ENCODE data around the gene RTRAF. TPM values are rescaled to one million over a fixed set of nuclear protein-coding genes. Genes with fewer than 3 reads are reported as not detected.

The RTRAF gene
- total and polyA plus RNA-seq, 2 experiments from 2014 or later = 150 to 729 TPM

DNA sequence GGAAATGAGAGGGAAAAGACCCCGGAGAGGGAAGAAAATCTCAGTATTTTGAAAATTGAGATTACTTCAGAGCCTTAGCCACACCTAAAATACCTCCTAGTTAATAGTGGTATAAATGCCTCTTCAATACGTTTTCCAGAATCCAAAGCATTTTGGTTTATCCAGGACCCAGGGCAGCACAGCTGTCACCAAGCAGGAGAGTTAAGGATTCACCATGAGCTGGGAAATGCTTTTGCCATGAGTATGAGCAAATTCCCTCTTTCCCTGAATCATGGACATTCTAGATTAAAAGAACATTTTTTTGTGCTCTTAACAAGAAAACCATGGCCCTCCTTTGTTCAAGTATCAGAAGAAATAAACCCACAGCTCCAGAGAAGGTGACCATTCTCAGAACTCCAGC is 21.8 kb upstream of the RTRAF start (continued):
- TF ChIP-seq ZNF462 (CRISPR knock-in tag; IDR thresholded peaks at IDR 0.05) (no peak), EZH2phosphoT487 (IDR thresholded peaks at IDR 0.05; ENCODE audit: unreplicated experiment) (no peak), NANOG (IDR thresholded peaks at IDR 0.05; ENCODE audit: borderline replicate concordance) (no peak)

DNA sequence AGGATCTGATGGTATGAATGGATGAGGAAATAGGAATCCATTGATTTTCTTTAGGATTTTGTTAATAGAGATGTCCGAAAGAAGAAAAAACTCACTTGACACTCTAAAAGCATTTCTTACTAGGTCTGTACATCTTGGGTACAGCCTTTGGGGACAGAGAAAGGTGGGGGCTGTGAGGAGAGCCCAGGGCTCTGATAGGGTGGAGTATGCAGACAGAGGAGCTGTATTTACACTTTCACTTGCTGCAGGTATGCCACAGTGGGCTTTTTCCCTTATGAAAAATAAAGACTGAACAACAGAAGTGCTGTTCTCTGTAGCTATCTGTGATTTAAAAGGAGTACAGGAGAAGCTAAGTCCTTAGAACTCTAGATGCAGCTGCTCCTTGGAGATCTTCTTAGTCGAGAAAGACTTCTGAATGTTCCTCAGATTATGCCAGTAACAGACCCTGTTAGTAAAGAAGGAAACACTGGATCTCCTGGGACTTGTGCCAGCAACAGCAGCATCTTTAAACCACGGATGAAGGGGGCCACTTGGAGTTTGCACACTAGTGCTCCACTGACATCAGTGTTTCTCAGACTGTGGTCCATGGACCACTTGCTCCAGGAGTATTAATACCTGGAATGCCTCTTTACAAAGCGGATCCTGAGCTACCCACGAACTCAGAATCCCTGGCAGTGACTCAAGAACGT is 19.4 kb upstream of the RTRAF start:
- H3K27me3 ChIP-seq (ENCODE audit: insufficient read depth) = no peaks in the 10 kb centered on the region
- Mint-ChIP-seq H3K4me1 (no peaks in the 10 kb centered on the region), H3K27ac (no peak overlapping the region), H3K9me3 (no peaks in the 10 kb centered on the region), H3K36me3 (ENCODE audit: low read depth) (no peaks in the 10 kb centered on the region), H3K4me3 (no peak overlapping the region), H3K27me3 (ENCODE audit: insufficient read depth, low read depth, poor library complexity) (peaks cover 3% of the 10 kb centered on the region)
- no peaks in the 10 kb centered on the region for H3K36me3 ChIP-seq (ENCODE audit: insufficient read depth)
- H3K27ac ChIP-seq (ENCODE audit: low read depth) = no peak overlapping the region
- no peaks in the 10 kb centered on the region for H3K4me1 ChIP-seq (ENCODE audit: insufficient read depth)
- H3K9me2 ChIP-seq (ENCODE audit: insufficient read depth) = no peaks in the 10 kb centered on the region
- no peak overlapping the region for H3K4me2 ChIP-seq
- DNase-seq (ENCODE audit: low spot score) (no peak), ATAC-seq (no peak)
- H3F3A ChIP-seq (replicated peaks; ENCODE audit: low read depth) = no peaks in the 10 kb centered on the region
- H3K4me3 ChIP-seq = no peak overlapping the region
- TF ChIP-seq ETS1 (IDR thresholded peaks at IDR 0.05) (no peak), POLR2AphosphoS5 (IDR thresholded peaks at IDR 0.05; ENCODE audit: low read depth) (no peak), JUNB (IDR thresholded peaks at IDR 0.05; ENCODE audit: unreplicated experiment) (no peak), NANOG (IDR thresholded peaks at IDR 0.05; ENCODE audit: borderline replicate concordance) (no peak), CREB1 (CRISPR knock-in tag; IDR thresholded peaks at IDR 0.05; ENCODE audit: low read depth) (no peak)
- no peaks in the 10 kb centered on the region for H3K79me2 ChIP-seq (replicated peaks; ENCODE audit: insufficient read depth)
- no peaks in the 10 kb centered on the region for H4K20me1 ChIP-seq (replicated peaks; ENCODE audit: insufficient read depth)
- no peak overlapping the region for H2AFZ ChIP-seq
